OCI-LY7 (cell line): Measurements from ENCODE around the gene CGNL1. TPM values are rescaled to one million over a fixed set of nuclear protein-coding genes. Genes with fewer than 3 reads are reported as not detected.

ENCODE experiments used
- BruUV-seq: library from RNA; stranded (reverse); fragments of 400-500 nt; replicated peaks from 2 replicates; lab custom pipeline; 2021; lab: Mats Ljungman, UMichigan
- CTCF ChIA-PET: fragments of 300-600 bp; sonication (Branson Sonifier 250); formaldehyde crosslinking; loops from one replicate; lab custom pipeline; 2022; ENCODE audit warnings: antibody characterized with exemption; ENCODE audit not compliant: unreplicated experiment; lab: Charles Lee
- POLR2A ChIA-PET: fragments of 300-600 bp; sonication (Branson Sonifier 250); formaldehyde crosslinking; loops from one replicate; lab custom pipeline; 2022; ENCODE audit warnings: antibody characterized with exemption; lab: Charles Lee
- DNase-seq: peaks from one replicate; pipeline ENCODE4 v3.0.0-alpha.2; 2015; ENCODE audit warnings: low spot score
- H2AFZ ChIP-seq: fragments of 200-600 bp; sonication (generic), shearing (Covaris generic); 2 replicates; pipeline ENCODE4 v1.6.1; 2014; ENCODE audit warnings: mild to moderate bottlenecking, antibody characterized with exemption, low read length, moderate library complexity
- H3K27ac ChIP-seq: fragments of 200-600 bp; sonication (generic); 2 replicates; pipeline ENCODE4 v1.5.1; 2014; ENCODE audit warnings: mixed run types, low read depth, mild to moderate bottlenecking, moderate library complexity, low read length, inconsistent platforms; ENCODE audit not compliant: poor library complexity, severe bottlenecking
- H3K36me3 ChIP-seq: fragments of 200-600 bp; sonication (generic); 2 replicates; pipeline ENCODE4 v1.6.1; 2014; ENCODE audit warnings: mild to moderate bottlenecking, antibody characterized with exemption, low read length, moderate library complexity, mixed read lengths; ENCODE audit not compliant: insufficient read depth
- H3K4me1 ChIP-seq: fragments of 200-600 bp; sonication (generic); 2 replicates; pipeline ENCODE4 v1.5.1; 2014; ENCODE audit warnings: mild to moderate bottlenecking, low read length; ENCODE audit not compliant: insufficient read depth, poor library complexity, severe bottlenecking
- H3K4me2 ChIP-seq: fragments of 200-600 bp; sonication (generic); 2 replicates; pipeline ENCODE4 v1.6.1; 2014; ENCODE audit warnings: mild to moderate bottlenecking, low read length
- H3K4me3 ChIP-seq: fragments of 200-600 bp; sonication (generic); 2 replicates; pipeline ENCODE4 v1.5.1; 2014; ENCODE audit warnings: mild to moderate bottlenecking, low read depth, low read length; ENCODE audit not compliant: poor library complexity, severe bottlenecking
- H3K79me2 ChIP-seq: fragments of 200-600 bp; sonication (generic); 2 replicates; pipeline ENCODE4 v1.6.1; 2016; ENCODE audit warnings: low read depth, mild to moderate bottlenecking, low read length, moderate library complexity, mixed read lengths; ENCODE audit not compliant: insufficient read depth
- H3K9me2 ChIP-seq: fragments of 200-600 bp; sonication (generic); 2 replicates; pipeline ENCODE4 v1.6.1; 2016; ENCODE audit warnings: mild to moderate bottlenecking, low read length, mixed read lengths; ENCODE audit not compliant: insufficient read depth
- H3K9me3 ChIP-seq: fragments of 200-600 bp; sonication (generic); 2 replicates; pipeline ENCODE4 v1.6.1; 2014; ENCODE audit warnings: mild to moderate bottlenecking, mixed run types, low read length, mixed read lengths
- H4K20me1 ChIP-seq: fragments of 200-600 bp; sonication (generic); 2 replicates; pipeline ENCODE4 v1.6.1; 2014; ENCODE audit warnings: mild to moderate bottlenecking, antibody characterized with exemption, low read length, moderate library complexity, mixed read lengths; ENCODE audit not compliant: insufficient read depth
- CTCF ChIP-seq: fragments of 200-600 bp; sonication (generic); conservative IDR thresholded peaks from 2 replicates; pipeline ENCODE4 v1.5.1; 2014; ENCODE audit warnings: mild to moderate bottlenecking, antibody characterized with exemption, low read length, moderate library complexity, mixed read lengths
- EZH2phosphoT487 ChIP-seq: fragments of 200-600 bp; sonication (generic); IDR thresholded peaks from 2 replicates; pipeline ENCODE4 v1.6.1; 2018; ENCODE audit warnings: low read depth, borderline replicate concordance, mild to moderate bottlenecking, mixed run types, antibody characterized with exemption, low read length, moderate library complexity, mixed read lengths
- intact Hi-C: fragments of 100-400 bp; cut with micrococcal nuclease; formaldehyde crosslinking; loops from one replicate; pipeline ENCODE4 v1.10.0; 2022; ENCODE audit not compliant: unreplicated experiment
- total RNA-seq, 2 experiments: library from RNA; depleted of rRNA in 1 of 2; stranded (reverse); fragments of >200 nt in 1 of 2; shearing (Covaris generic) in 1 of 2; gene quantifications; 2 replicates each; pipeline ENCODE4 v1.2.3, GENCODE V29; 2014 to 2022

Gene CGNL1
- total RNA-seq, 2 experiments from 2014 or later, result 0.04 TPM; not detected in 1

- Histone ChIP-seq H3K9me2 (no peaks in the 10 kb centered on the region), H3K9me3 (no peaks in the 10 kb centered on the region), H3K36me3 (no peaks in the 10 kb centered on the region), H2AFZ (no peak overlapping the region), H3K4me3 (no peak overlapping the region), H3K27ac (no peak overlapping the region), H3K4me1 (no peaks in the 10 kb centered on the region), H3K4me2 (no peak overlapping the region), H3K79me2 (no peaks in the 10 kb centered on the region), H4K20me1 (no peaks in the 10 kb centered on the region)
- no TSS peak for BruUV-seq
- ChIA-PET POLR2A (no interaction called here), CTCF (no interaction called here)
- TF ChIP-seq CTCF, result no peak
- no peak for TF ChIP-seq EZH2phosphoT487
- DNase-seq, result no peak
- intact Hi-C loops, result no loop called here
Measured at GRCh38 chr15:57461541-57461940, 85.2 kb downstream of the CGNL1 start.

GRCh38 chr15:57462381-57462780 is 86.1 kb downstream of the CGNL1 start:
- no peaks in the 10 kb centered on the region for H3K79me2 ChIP-seq
- H3K4me3 ChIP-seq, result no peak overlapping the region
- TF ChIP-seq CTCF (peak; percentile 46), EZH2phosphoT487 (no peak)
- intact Hi-C loops, result no loop called here
- no TSS peak for BruUV-seq
- H3K9me2 ChIP-seq, result no peaks in the 10 kb centered on the region
- H3K4me2 ChIP-seq, result no peak overlapping the region
- H3K9me3 ChIP-seq, result no peaks in the 10 kb centered on the region
- POLR2A ChIA-PET, result no interaction called here
- no peaks in the 10 kb centered on the region for H3K4me1 ChIP-seq
- no peaks in the 10 kb centered on the region for H4K20me1 ChIP-seq
- no peak for DNase-seq
- no peak overlapping the region for H3K27ac ChIP-seq
- H2AFZ ChIP-seq, result no peak overlapping the region
- CTCF ChIA-PET, result no interaction called here
- H3K36me3 ChIP-seq, result no peaks in the 10 kb centered on the region

DNA sequence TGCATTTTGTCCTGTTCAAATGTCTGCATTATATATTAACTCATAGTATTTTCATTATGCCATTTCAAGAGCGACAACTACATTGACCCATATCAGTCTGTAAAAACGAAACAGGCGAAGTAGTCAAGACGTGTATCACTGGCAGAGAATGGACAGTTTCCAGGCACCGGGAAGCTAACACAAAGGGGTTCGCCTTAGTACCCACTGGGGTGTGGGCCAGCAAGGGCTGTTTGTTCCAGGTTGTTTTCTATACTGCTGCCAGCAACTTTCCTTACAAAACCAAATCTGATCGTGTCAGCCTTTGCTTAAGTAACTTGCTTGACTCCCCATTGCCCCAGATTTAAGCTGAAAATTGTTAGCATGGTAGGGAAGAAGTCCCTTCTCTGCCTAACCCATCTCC is 87.1 kb downstream of the CGNL1 start:
- Histone ChIP-seq H3K4me2 (no peak overlapping the region), H3K9me3 (no peaks in the 10 kb centered on the region), H4K20me1 (no peaks in the 10 kb centered on the region), H3K4me3 (no peak overlapping the region), H3K79me2 (no peaks in the 10 kb centered on the region), H3K36me3 (no peaks in the 10 kb centered on the region), H3K9me2 (no peaks in the 10 kb centered on the region), H3K4me1 (no peaks in the 10 kb centered on the region), H3K27ac (no peak overlapping the region), H2AFZ (no peak overlapping the region)
- ChIA-PET CTCF (no interaction called here), POLR2A (no interaction called here)
- no peak for DNase-seq
- no TSS peak for BruUV-seq
- intact Hi-C loops, result no loop called here
- no peak for TF ChIP-seq EZH2phosphoT487
- no peak for TF ChIP-seq CTCF
